OCI-LY7 (cell line): ENCODE results near the gene ARAP1.

Experiments
- CTCF ChIP-seq: fragments of 200-600 bp; sonication (generic); conservative IDR thresholded peaks from 2 replicates; pipeline ENCODE4 v1.5.1; 2014; ENCODE audit warnings: mild to moderate bottlenecking, antibody characterized with exemption, low read length, moderate library complexity, mixed read lengths
- EZH2phosphoT487 ChIP-seq: fragments of 200-600 bp; sonication (generic); IDR thresholded peaks from 2 replicates; pipeline ENCODE4 v1.6.1; 2018; ENCODE audit warnings: low read depth, borderline replicate concordance, mild to moderate bottlenecking, mixed run types, antibody characterized with exemption, low read length, moderate library complexity, mixed read lengths

DNA sequence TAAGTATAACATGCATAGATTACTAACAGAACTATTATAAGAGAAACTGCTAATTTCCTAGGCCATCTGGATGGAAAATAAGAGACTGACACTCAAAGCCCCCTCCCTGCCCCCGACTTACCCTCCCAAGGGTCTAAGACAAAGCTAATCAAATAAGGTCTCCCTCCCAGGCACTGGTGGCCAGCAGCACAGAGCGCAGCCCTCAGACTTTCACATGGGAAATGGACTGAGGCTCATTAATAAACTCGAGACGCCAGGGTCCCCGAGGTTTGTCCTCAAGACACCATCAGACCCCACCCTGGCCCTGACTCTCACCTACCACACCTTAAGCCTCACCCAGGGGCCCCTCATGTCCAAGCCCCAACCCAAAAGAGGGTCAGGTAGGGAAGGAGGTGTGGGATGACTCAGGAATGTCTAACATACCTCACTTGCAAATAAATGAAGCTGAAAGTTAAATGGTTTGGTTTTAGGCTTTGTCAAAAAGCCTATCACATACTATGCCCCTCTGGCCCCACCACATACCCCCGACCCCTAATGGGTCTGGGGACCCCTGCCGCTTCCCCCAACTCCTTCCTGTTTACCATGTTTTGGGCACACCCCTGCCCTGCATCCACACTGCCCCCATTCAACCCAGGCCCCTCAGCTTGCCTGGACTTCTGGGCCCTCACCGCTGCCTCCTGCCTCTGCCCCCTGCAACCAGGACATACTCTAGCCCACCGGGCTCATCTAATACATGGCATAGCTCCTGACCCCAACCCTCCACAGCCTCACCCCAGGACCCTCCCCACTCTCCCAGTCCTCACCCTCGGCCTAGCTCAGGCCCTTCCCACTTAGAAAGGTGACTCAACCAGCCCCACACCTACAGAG is 11.4 kb downstream of the ARAP1 start:
- TF ChIP-seq CTCF: no peak
- TF ChIP-seq EZH2phosphoT487: no peak
